Measurements from ENCODE around the gene ATRN.

GRCh38 chr20:3681352-3681930 is 210.6 kb downstream of the ATRN start:
- TF ChIP-seq CTCF (IDR thresholded peaks at IDR 0.05) (no peak), POLR2A (IDR thresholded peaks at IDR 0.05) (no peak), POLR2AphosphoS5 (IDR thresholded peaks at IDR 0.05) (no peak), EP300 (IDR thresholded peaks at IDR 0.05) (no peak)

Data from stomach (tissue), 4 donors.